ENCODE measurements around the gene IDH3B. TPM values are rescaled to one million over a fixed set of nuclear protein-coding genes. Genes with fewer than 3 reads are reported as not detected.

Gene IDH3B
- total RNA-seq (2021; fragmentation: NEBNext Ultra II Directional; extraction: Animal tissue kit (Norgen Biotek cat#: 25700)): 103 and 110 TPM in 2 replicates
- polyA plus RNA-seq (2011; rRNA removed): 162 and 167 TPM in 2 replicates
- 202 TPM for polyA plus RNA-seq (2011; cell fraction: cytosol; rRNA removed)
- 428 TPM for polyA plus RNA-seq (2011; cell fraction: nucleus; rRNA removed)
- 129 to 159 TPM (median 155 TPM) in 4 replicates for polyA plus RNA-seq (2012, experiment 1 of 2)
- polyA plus RNA-seq (2012, experiment 2 of 2): 85.7 TPM
- 59.3 TPM for polyA plus RNA-seq (2013, experiment 1 of 2)
- 52.9 TPM for polyA plus RNA-seq (2013, experiment 2 of 2)
- polyA minus RNA-seq (2011; rRNA and poly(A)+ RNA removed): 173 and 188 TPM in 2 replicates
- 64.4 TPM for polyA minus RNA-seq (2011; cell fraction: cytosol; rRNA and poly(A)+ RNA removed)
- polyA minus RNA-seq (2011; cell fraction: nucleus; rRNA and poly(A)+ RNA removed): 114 TPM
- long read RNA-seq, experiment 1, transcript IDH3B-201 (12 exons, 1,545 nt): major isoform, 39 of 125 reads
- long read RNA-seq, experiment 1, transcript IDH3B-202 (12 exons, 1,230 nt): minor isoform, 5 of 125 reads
- long read RNA-seq, experiment 1, transcript IDH3B-206 (13 exons, 1,279 nt): minor isoform, 6 of 125 reads
- long read RNA-seq, experiment 1, partial matches to known transcripts: 53 of 125 reads
- long read RNA-seq, experiment 1, other reads (novel, unspliced or antisense): 22 of 125 reads
- long read RNA-seq, experiment 2, transcript IDH3B-202 (12 exons, 1,230 nt): minor isoform, 21 of 288 reads
- long read RNA-seq, experiment 2, transcript IDH3B-206 (13 exons, 1,279 nt): minor isoform, 27 of 288 reads
- long read RNA-seq, experiment 2, transcript IDH3B-201 (12 exons, 1,545 nt): major isoform, 183 of 288 reads
- long read RNA-seq, experiment 2, partial matches to known transcripts: 27 of 288 reads
- long read RNA-seq, experiment 2, other reads (novel, unspliced or antisense): 30 of 288 reads

GRCh38 chr20:2663887-2664719 is at the start of gene IDH3B:
Gene IDH3B (minus strand): TSS chr20:2664216. CDS start chr20:2664188, 28 bp downstream.
- POLR2A ChIA-PET (ENCODE audit: partially characterized antibody): interaction anchor here (1.0 to 28.5 kb wide), 8 partner anchors 9 to 209 kb away, joined by 3 to 463 read pairs (median 6); partner anchors contain the start of genes NOP56, PTPRA and SNRPB
- no peak within 1 kb of the TSS; the same call in 1 of the 2 replicates for H2BK12ac ChIP-seq (ENCODE audit: low read depth, low read length)
- H3K9me3 ChIP-seq (ENCODE audit: insufficient read depth in 2 of 2, low read depth in 1 of 2, low read length in 1 of 2): no peaks in the 10 kb centered on the region
- H3K4me2 ChIP-seq (ENCODE audit: insufficient read depth in 1 of 2, low read depth in 2 of 2, low read length in 2 of 2): peak within 1 kb of the TSS; percentile 81 to 100
- H2BK15ac ChIP-seq (ENCODE audit: low read length): no peak within 1 kb of the TSS
- peak within 1 kb of the TSS; percentile 78 for H3K27ac ChIP-seq (ENCODE audit: low read depth, low read length)
- H2BK5ac ChIP-seq (ENCODE audit: low read depth, low read length): peak within 1 kb of the TSS; percentile 61
- H3K9ac ChIP-seq (replicated peaks in 1 of 4; ENCODE audit: extremely low read depth in 1 of 4, low read depth in 3 of 4, low read length in 3 of 4): peak within 1 kb of the TSS; percentile 76 to 92 (median 83)
- DNase-seq (ENCODE audit: low read depth in 1 of 2, low spot score in 2 of 2) (peak; percentile 64 to 94), FAIRE-seq (peak; percentile 89)
- no peak within 1 kb of the TSS for H3K14ac ChIP-seq (ENCODE audit: insufficient read length)
- H4K5ac ChIP-seq (ENCODE audit: insufficient read length, low read depth, low read length): peak within 1 kb of the TSS; percentile 61
- peaks cover 0 to 3% of the 10 kb centered on the region in 2 experiments for H4K20me1 ChIP-seq (replicated peaks in 1 of 2; ENCODE audit: control insufficient read depth in 1 of 2, insufficient read depth in 2 of 2, low read length in 2 of 2)
- no peak within 1 kb of the TSS for H3K18ac ChIP-seq (ENCODE audit: extremely low read depth, low read length)
- CTCF ChIA-PET (ENCODE audit: partially characterized antibody): interaction anchor here (0.5 to 1.3 kb wide), 7 partner anchors 9 to 1476 kb away, joined by 3 to 6 read pairs (median 3); no protein-coding TSS in a partner anchor
- peaks cover 2 to 30% (median 17%) of the 10 kb centered on the region in 4 experiments; a peak in 7 of 8 replicates for H3K36me3 ChIP-seq (ENCODE audit: control insufficient read depth in 2 of 4, insufficient read depth in 4 of 4, low read length in 3 of 4)
- H4K91ac ChIP-seq (replicated peaks; ENCODE audit: insufficient read length, low read length): peak within 1 kb of the TSS; percentile 81
- 22% methylated on average over 37 of the region's 49 CpGs; no CpG with 5 or more reads in 1 of the 2 experiments for WGBS, 2 experiments (ENCODE audit: extremely low coverage in 1 of 2, insufficient coverage in 1 of 2, insufficient read length in 1 of 2, insufficient replicate concordance in 2 of 2, low coverage in 1 of 2, low lambda C conversion rate in 2 of 2, missing lambda C conversion rate in 1 of 2)
- H3K56ac ChIP-seq (replicated peaks; ENCODE audit: insufficient read length, low read depth, low read length): no peak within 1 kb of the TSS
- H2AK5ac ChIP-seq (ENCODE audit: low read depth, low read length): no peak within 1 kb of the TSS
- peaks cover 0 to 10% of the 10 kb centered on the region in 2 experiments; a peak in 2 of 4 replicates for H3K79me2 ChIP-seq (ENCODE audit: control insufficient read depth in 1 of 2, insufficient read depth in 2 of 2, low read length in 2 of 2)
- peaks cover 0 to 4% (median under 1%) of the 10 kb centered on the region in 4 experiments; a peak in 3 of 7 replicates for H3K4me1 ChIP-seq (replicated peaks in 1 of 4; ENCODE audit: control insufficient read depth in 3 of 4, insufficient read depth in 4 of 4, low read length in 3 of 4)
- peaks cover 3% of the 10 kb centered on the region; the same call in 1 of the 2 replicates for H3K79me1 ChIP-seq (ENCODE audit: low read depth, low read length)
- peak within 1 kb of the TSS; percentile 98 for H4K8ac ChIP-seq (ENCODE audit: extremely low read depth, insufficient read depth, low read length)
- H3K4ac ChIP-seq (replicated peaks; ENCODE audit: insufficient read length, low read depth, low read length): peak within 1 kb of the TSS; percentile 79
- no peaks in the 10 kb centered on the region; a peak in 3 of 7 replicates for H3K27me3 ChIP-seq (replicated peaks in 1 of 4; ENCODE audit: control insufficient read depth in 3 of 4, extremely low read depth in 1 of 4, insufficient read depth in 3 of 4, low read length in 3 of 4)
- H3K23ac ChIP-seq (ENCODE audit: insufficient read length): no peak within 1 kb of the TSS
- peak within 1 kb of the TSS; percentile 93 to 96 (median 96) for H3K4me3 ChIP-seq (ENCODE audit: extremely low read depth in 1 of 4, insufficient read depth in 2 of 4, low read depth in 3 of 4, low read length in 4 of 4)
- no peak within 1 kb of the TSS for H2BK20ac ChIP-seq (ENCODE audit: low read length)
- H2BK120ac ChIP-seq (replicated peaks; ENCODE audit: low read depth, low read length): no peak within 1 kb of the TSS
- no peak within 1 kb of the TSS; the same call in 1 of the 2 replicates for H2AFZ ChIP-seq (ENCODE audit: low read length)
- H3K23me2 ChIP-seq (ENCODE audit: low read depth, low read length): peaks cover 5% of the 10 kb centered on the region; the same call in 1 of the 2 replicates
- TF ChIP-seq SAP30 (IDR thresholded peaks at IDR 0.05; ENCODE audit: insufficient read depth, insufficient replicate concordance, low read length): peak; percentile 43
- no peak for TF ChIP-seq SUZ12 (IDR thresholded peaks at IDR 0.05; ENCODE audit: low read length)
- TF ChIP-seq SRF (IDR thresholded peaks at IDR 0.05; ENCODE audit: low read depth, low read length): peak; percentile 87
- TF ChIP-seq ATF3 (IDR thresholded peaks at IDR 0.05; ENCODE audit: insufficient read depth, low read depth, low read length): peak; percentile 85

Data from H1 (cell line).